Rectal smooth muscle tissue (tissue), 1 donor: ENCODE results near the gene KANK4.
"Not testable (repeated sequence)": the region's sequence is repeated elsewhere in the genome, so short reads cannot be mapped to it uniquely, and the experiment has no call there.

Experiments
- H3K27ac ChIP-seq: one replicate; pipeline ENCODE4 v1.7.0; 2013; ENCODE audit warnings: low read depth, low read length, inconsistent platforms
- H3K27me3 ChIP-seq: one replicate; pipeline ENCODE4 v1.7.0; 2013; ENCODE audit warnings: low read length; ENCODE audit not compliant: control insufficient read depth, insufficient read depth
- H3K36me3 ChIP-seq: one replicate; pipeline ENCODE4 v1.7.0; 2013; ENCODE audit warnings: low read length; ENCODE audit not compliant: control insufficient read depth, insufficient read depth
- H3K4me1 ChIP-seq: one replicate; pipeline ENCODE4 v1.7.0; 2013; ENCODE audit warnings: low read length; ENCODE audit not compliant: control insufficient read depth, insufficient read depth
- H3K4me3 ChIP-seq: one replicate; pipeline ENCODE4 v1.7.0; 2013; ENCODE audit warnings: low read length
- H3K9ac ChIP-seq: one replicate; pipeline ENCODE4 v1.7.0; 2013; ENCODE audit warnings: low read length

KANK4 gene

GRCh38 chr1:62234688-62235087 lies 84.5 kb downstream of the KANK4 start:
- no peak overlapping the region for H3K27ac ChIP-seq
- H3K4me1 ChIP-seq = no peaks in the 10 kb centered on the region
- no peaks in the 10 kb centered on the region for H3K27me3 ChIP-seq
- no peaks in the 10 kb centered on the region for H3K36me3 ChIP-seq
- no peak overlapping the region for H3K4me3 ChIP-seq
- H3K9ac ChIP-seq = no peak overlapping the region

- Histone ChIP-seq H3K27me3 (no peaks in the 10 kb centered on the region), H3K27ac (no peak overlapping the region), H3K4me3 (no peak overlapping the region), H3K36me3 (no peaks in the 10 kb centered on the region), H3K9ac (no peak overlapping the region), H3K4me1 (no peaks in the 10 kb centered on the region)
Observed at GRCh38 chr1:62233926-62234450, 85.2 kb downstream of the KANK4 start.

GRCh38 chr1:62232871-62233278 lies 86.4 kb downstream of the KANK4 start:
- Histone ChIP-seq H3K9ac (no peak overlapping the region), H3K36me3 (no peaks in the 10 kb centered on the region), H3K27ac (no peak overlapping the region), H3K4me1 (no peaks in the 10 kb centered on the region), H3K4me3 (no peak overlapping the region), H3K27me3 (no peaks in the 10 kb centered on the region)

DNA sequence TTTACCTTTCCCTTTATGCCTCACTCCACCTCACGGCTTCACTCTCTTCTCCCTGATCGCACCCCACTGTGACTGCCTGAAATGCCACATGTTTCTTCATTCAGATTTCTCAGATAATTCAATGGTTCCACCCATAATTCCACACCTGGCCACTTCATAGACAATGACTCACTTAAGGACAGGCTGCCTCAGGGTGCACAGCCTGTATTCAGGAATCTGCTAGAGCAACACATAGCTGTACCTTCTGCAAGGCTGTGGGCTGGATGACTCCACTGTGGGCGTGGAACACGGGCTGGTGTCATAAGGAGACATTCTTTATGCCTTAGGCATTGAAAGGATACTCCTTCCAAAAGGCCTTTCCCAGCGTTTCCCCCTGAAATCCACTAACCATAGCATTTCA lies 88.5 kb downstream of the KANK4 start:
- Histone ChIP-seq H3K27me3 (no peaks in the 10 kb centered on the region), H3K27ac (no peak overlapping the region), H3K36me3 (no peaks in the 10 kb centered on the region), H3K4me3 (no peak overlapping the region), H3K4me1 (no peaks in the 10 kb centered on the region), H3K9ac (no peak overlapping the region)

DNA sequence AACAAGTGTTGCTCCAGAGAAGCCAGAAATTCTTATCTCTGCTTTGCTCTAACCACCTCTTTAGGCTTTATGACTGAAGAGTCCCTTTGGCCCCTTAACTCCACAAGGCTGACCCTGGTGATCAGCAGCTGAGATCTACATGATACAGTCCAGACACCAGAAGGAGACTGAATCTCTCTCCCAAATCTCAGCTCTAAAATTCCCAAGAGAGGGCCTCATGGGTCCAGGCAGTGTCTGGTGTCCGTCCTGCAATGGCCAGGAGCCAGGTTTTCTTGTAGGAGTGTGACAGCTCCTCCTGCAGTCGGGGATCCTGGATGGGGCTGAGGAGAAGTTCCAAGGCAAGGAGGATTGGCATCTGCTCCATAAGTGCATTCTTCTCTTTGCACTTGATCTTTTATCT lies 89.3 kb downstream of the KANK4 start:
- no peak overlapping the region for H3K4me3 ChIP-seq
- H3K9ac ChIP-seq = no peak overlapping the region
- H3K36me3 ChIP-seq = no peaks in the 10 kb centered on the region
- H3K27me3 ChIP-seq = no peaks in the 10 kb centered on the region
- H3K4me1 ChIP-seq = no peaks in the 10 kb centered on the region
- no peak overlapping the region for H3K27ac ChIP-seq

DNA sequence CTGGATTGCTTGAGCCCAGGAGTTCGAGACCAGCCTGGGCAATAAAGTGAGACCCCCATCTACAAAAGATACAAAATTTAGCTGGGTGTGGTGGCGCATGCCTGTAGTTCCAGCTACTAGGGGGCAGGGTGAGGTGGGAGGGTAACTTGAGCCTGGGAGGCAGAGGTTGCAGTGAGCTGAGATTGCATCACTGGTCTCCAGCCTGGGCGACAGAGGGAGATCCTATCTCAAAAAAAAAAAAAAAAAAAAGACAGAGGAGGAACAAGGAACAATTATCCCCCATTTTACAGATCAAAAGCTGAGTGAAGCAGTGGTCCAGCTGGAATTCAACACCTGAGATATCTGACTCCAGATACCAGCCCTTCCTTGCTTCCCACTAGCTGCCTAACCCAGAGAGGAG lies 89.8 kb downstream of the KANK4 start:
- no peak overlapping the region for H3K4me3 ChIP-seq
- no peaks in the 10 kb centered on the region for H3K27me3 ChIP-seq
- no peak overlapping the region for H3K9ac ChIP-seq
- no peaks in the 10 kb centered on the region for H3K4me1 ChIP-seq
- H3K27ac ChIP-seq = no peak overlapping the region
- H3K36me3 ChIP-seq = no peaks in the 10 kb centered on the region

GRCh38 chr1:62228883-62229187 lies 90.4 kb downstream of the KANK4 start:
- no peak overlapping the region for H3K27ac ChIP-seq
- H3K4me1 ChIP-seq = no peaks in the 10 kb centered on the region
- no peaks in the 10 kb centered on the region for H3K36me3 ChIP-seq
- H3K9ac ChIP-seq = no peak overlapping the region
- no peaks in the 10 kb centered on the region for H3K27me3 ChIP-seq
- no peak overlapping the region for H3K4me3 ChIP-seq

- H3K9ac ChIP-seq = no peak overlapping the region
- H3K4me1 ChIP-seq = no peaks in the 10 kb centered on the region
- H3K36me3 ChIP-seq = no peaks in the 10 kb centered on the region
- H3K27me3 ChIP-seq = no peaks in the 10 kb centered on the region
- no peak overlapping the region for H3K4me3 ChIP-seq
- no peak overlapping the region for H3K27ac ChIP-seq
Observed at GRCh38 chr1:62228136-62228882, 90.9 kb downstream of the KANK4 start.

DNA sequence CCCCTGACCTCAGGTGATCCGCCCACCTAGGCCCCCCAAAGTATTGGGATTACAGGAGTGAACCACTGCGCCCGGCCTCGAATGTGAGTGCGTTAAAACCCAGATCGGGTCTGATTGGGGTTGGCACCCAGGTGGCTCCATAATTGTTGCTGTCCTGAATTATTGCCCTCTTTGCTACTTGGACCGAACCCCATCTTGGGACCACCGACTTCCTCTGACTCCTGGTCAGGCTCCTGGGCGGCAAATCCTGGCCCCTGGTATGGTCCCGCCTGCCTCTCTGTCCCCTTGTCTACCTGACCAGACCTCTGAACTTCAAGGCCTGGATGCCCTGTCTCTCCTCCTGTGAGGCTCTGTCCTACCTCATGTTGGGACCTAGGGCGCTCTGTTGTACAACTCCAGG lies 91.7 kb downstream of the KANK4 start:
- Histone ChIP-seq H3K9ac (no peak overlapping the region), H3K4me3 (no peak overlapping the region), H3K27ac (no peak overlapping the region), H3K27me3 (no peaks in the 10 kb centered on the region), H3K36me3 (no peaks in the 10 kb centered on the region), H3K4me1 (no peaks in the 10 kb centered on the region)

DNA sequence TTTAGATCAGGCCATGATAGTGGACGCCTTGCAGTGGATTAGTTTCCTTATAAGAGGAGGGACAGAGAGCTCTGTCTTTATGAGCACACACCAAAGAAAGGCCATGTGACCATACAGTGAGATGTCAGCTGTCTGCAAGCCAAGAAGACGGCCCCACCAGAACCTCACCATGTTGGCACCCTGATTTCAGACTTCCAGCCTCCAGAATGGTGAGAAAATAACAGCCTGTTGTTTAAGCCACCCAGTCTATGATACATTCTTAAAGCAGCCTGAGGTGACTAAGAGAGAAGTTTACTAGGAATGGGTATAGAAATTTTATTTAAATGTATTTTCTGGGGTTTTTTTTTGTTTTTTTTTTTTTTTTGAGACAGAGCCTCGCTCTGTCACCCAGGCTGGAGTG lies 95.1 kb downstream of the KANK4 start:
- H3K36me3 ChIP-seq = no peaks in the 10 kb centered on the region
- H3K27ac ChIP-seq = no peak overlapping the region
- no peak overlapping the region for H3K9ac ChIP-seq
- no peaks in the 10 kb centered on the region for H3K4me1 ChIP-seq
- no peak overlapping the region for H3K4me3 ChIP-seq
- H3K27me3 ChIP-seq = no peaks in the 10 kb centered on the region

- Histone ChIP-seq H3K4me3 (no peak overlapping the region), H3K27me3 (no peaks in the 10 kb centered on the region), H3K27ac (no peak overlapping the region), H3K9ac (no peak overlapping the region), H3K36me3 (no peaks in the 10 kb centered on the region), H3K4me1 (no peaks in the 10 kb centered on the region)
Observed at GRCh38 chr1:62222321-62222720, 96.9 kb downstream of the KANK4 start.

DNA sequence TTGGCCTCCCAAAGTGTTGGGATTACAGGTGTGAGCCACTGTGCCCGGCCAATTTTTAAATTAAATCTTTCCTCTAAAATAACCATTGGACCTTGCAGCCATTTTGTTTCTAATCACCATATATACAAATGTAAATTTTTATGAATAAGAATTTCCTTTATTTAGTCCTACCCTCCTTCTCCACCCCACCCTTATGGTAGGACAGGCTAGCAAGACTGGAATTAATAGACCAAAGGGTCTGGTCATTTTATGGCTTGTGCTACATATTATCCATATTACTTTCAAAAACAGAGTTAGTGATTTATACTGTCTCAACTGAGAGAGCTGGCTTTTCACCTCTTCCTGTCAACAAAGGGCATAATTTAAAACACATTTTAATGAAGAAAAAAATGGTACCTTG lies 98.1 kb downstream of the KANK4 start:
- Histone ChIP-seq H3K27ac (no peak overlapping the region), H3K9ac (no peak overlapping the region), H3K4me1 (no peaks in the 10 kb centered on the region), H3K36me3 (no peaks in the 10 kb centered on the region), H3K27me3 (no peaks in the 10 kb centered on the region), H3K4me3 (no peak overlapping the region)

DNA sequence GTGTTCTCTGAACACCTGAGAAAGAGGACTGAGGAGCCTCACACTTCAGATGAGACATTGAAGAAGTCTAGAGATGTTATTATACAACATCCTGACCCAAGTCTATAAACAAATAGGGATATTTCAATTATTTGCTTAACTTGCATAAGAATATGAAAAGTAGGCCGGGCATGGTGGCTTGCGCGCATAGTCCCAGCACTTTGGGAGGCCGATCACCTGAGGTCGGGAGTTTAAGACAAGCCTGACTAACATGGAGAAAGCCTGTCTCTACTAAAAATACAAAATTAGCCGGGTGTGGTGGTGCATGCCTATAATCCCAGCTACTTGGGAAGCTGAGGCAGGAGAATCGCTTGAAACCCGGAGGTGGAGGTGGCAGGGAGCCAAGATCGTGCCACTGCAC lies 98.8 kb downstream of the KANK4 start:
- H3K4me1 ChIP-seq, H3K36me3 ChIP-seq, H3K27ac ChIP-seq, H3K9ac ChIP-seq, H3K4me3 ChIP-seq, H3K27me3 ChIP-seq: not testable (repeated sequence)
